Naive B cell (primary cell): Measurements from ENCODE around the gene ASB18. TPM values are rescaled to one million over a fixed set of nuclear protein-coding genes. Genes with fewer than 3 reads are reported as not detected.

Source experiments
- ATAC-seq, 2 donors: fragments of 150-1000 bp; cut with Tn5 transposase; 2 replicates each; pipeline ENCODE4 v1.10.0; 2021; ENCODE audit warnings: low read depth in 2 of 2, mild to moderate bottlenecking in 2 of 2, moderate library complexity in 2 of 2
- DNase-seq: peaks from one replicate; pipeline ENCODE4 v3.0.0; 2022
- H3K27ac Mint-ChIP-seq, 6 donors: one replicate each; pipeline ENCODE4 v1.8.0; 2020 to 2022; ENCODE audit warnings: mild to moderate bottlenecking in 6 of 6, mixed read lengths in 6 of 6, moderate library complexity in 5 of 6, inconsistent platforms in 2 of 6
- H3K27me3 Mint-ChIP-seq, 3 donors: one replicate each; pipeline ENCODE4 v1.8.0; 2021 to 2022; ENCODE audit warnings: mixed read lengths in 3 of 3, mild to moderate bottlenecking in 1 of 3
- H3K36me3 Mint-ChIP-seq, 2 donors: one replicate each; pipeline ENCODE4 v1.8.0; 2020 to 2022; ENCODE audit warnings: mixed read lengths in 2 of 2, inconsistent platforms in 1 of 2, mild to moderate bottlenecking in 1 of 2
- H3K4me1 Mint-ChIP-seq, 3 donors: one replicate each; pipeline ENCODE4 v1.8.0; 2020 to 2022; ENCODE audit warnings: mixed read lengths in 3 of 3, inconsistent platforms in 1 of 3, mild to moderate bottlenecking in 1 of 3, moderate library complexity in 1 of 3
- H3K4me3 Mint-ChIP-seq, 8 donors: one replicate each; pipeline ENCODE4 v1.8.0; 2020 to 2022; ENCODE audit warnings: mild to moderate bottlenecking in 8 of 8, mixed read lengths in 8 of 8, moderate library complexity in 8 of 8, inconsistent platforms in 2 of 8
- H3K9me3 Mint-ChIP-seq, 7 donors: one replicate each; pipeline ENCODE4 v1.8.0; 2020 to 2022; ENCODE audit warnings: mixed read lengths in 7 of 7, mild to moderate bottlenecking in 5 of 7, inconsistent platforms in 2 of 7, moderate library complexity in 1 of 7
- polyA plus RNA-seq, 6 donors: library from polyadenylated mRNA; unstranded; fragments of 300-500 nt; fragmentation: Illumina TruSeq; gene quantifications; one replicate each; pipeline ENCODE4 v1.2.3, GENCODE V29; 2021; ENCODE audit warnings: low read depth in 6 of 6

Gene ASB18
- polyA plus RNA-seq, 6 donors from 2014 or later: not detected

- Mint-ChIP-seq H3K27me3 (peaks cover 32 to 59% (median 55%) of the 10 kb centered on the region in 3 donors), H3K27ac (peak overlapping the region in 1 of 6 donors; percentile 51), H3K9me3 (no peaks in the 10 kb centered on the region), H3K4me3 (no peak overlapping the region), H3K36me3 (no peaks in the 10 kb centered on the region), H3K4me1 (peaks cover 0 to 15% (median 6%) of the 10 kb centered on the region in 3 donors)
- DNase-seq: no peak
- ATAC-seq: no peak
These were observed 100.6 kb downstream of the ASB18 start for GRCh38 chr2:236163471-236164200.

GRCh38 chr2:236162882-236163470 lies 101.2 kb downstream of the ASB18 start:
- Mint-ChIP-seq H3K4me3 (peak overlapping the region in 1 of 8 donors; percentile 44), H3K27ac (no peak overlapping the region), H3K4me1 (peaks cover 0 to 18% (median 6%) of the 10 kb centered on the region in 3 donors), H3K9me3 (peaks cover 0 to under 1% (median 0%) of the 10 kb centered on the region in 7 donors), H3K27me3 (peaks cover 32 to 66% (median 61%) of the 10 kb centered on the region in 3 donors), H3K36me3 (no peaks in the 10 kb centered on the region)
- no peak for DNase-seq
- ATAC-seq: no peak

GRCh38 chr2:236162031-236162845 lies 102.0 kb downstream of the ASB18 start:
- Mint-ChIP-seq H3K4me3 (peak overlapping the region in 2 of 8 donors; percentile 19 to 59), H3K27ac (peak overlapping the region in 1 of 6 donors; percentile 64), H3K36me3 (no peaks in the 10 kb centered on the region), H3K4me1 (peaks cover 0 to 18% (median 6%) of the 10 kb centered on the region in 3 donors), H3K27me3 (peaks cover 40 to 73% (median 69%) of the 10 kb centered on the region in 3 donors), H3K9me3 (peaks cover 0 to 2% (median 0%) of the 10 kb centered on the region in 7 donors)
- ATAC-seq: no peak
- no peak for DNase-seq

- ATAC-seq: no peak
- DNase-seq: no peak
- H3K4me1 Mint-ChIP-seq: peaks cover 0 to 14% (median 5%) of the 10 kb centered on the region in 3 donors
- peaks cover 40 to 73% (median 65%) of the 10 kb centered on the region in 3 donors for H3K27me3 Mint-ChIP-seq
- no peaks in the 10 kb centered on the region for H3K36me3 Mint-ChIP-seq
- peaks cover 0 to 2% (median 0%) of the 10 kb centered on the region in 7 donors for H3K9me3 Mint-ChIP-seq
- H3K27ac Mint-ChIP-seq: no peak overlapping the region
- no peak overlapping the region for H3K4me3 Mint-ChIP-seq
These were observed 102.7 kb downstream of the ASB18 start for GRCh38 chr2:236161531-236161930.

- no peak for ATAC-seq
- H3K4me3 Mint-ChIP-seq: no peak overlapping the region
- peaks cover 36 to 72% (median 60%) of the 10 kb centered on the region in 3 donors for H3K27me3 Mint-ChIP-seq
These were observed 103.1 kb downstream of the ASB18 start for GRCh38 chr2:236161082-236161462.

GRCh38 chr2:236160366-236161081 lies 103.7 kb downstream of the ASB18 start:
- no peaks in the 10 kb centered on the region for H3K36me3 Mint-ChIP-seq
- H3K27ac Mint-ChIP-seq: no peak overlapping the region
- H3K9me3 Mint-ChIP-seq: peaks cover 0 to 3% (median 0%) of the 10 kb centered on the region in 7 donors
- H3K27me3 Mint-ChIP-seq: peaks cover 35 to 67% (median 58%) of the 10 kb centered on the region in 3 donors
- no peak overlapping the region for H3K4me3 Mint-ChIP-seq
- H3K4me1 Mint-ChIP-seq: peaks cover 0 to 9% (median 0%) of the 10 kb centered on the region in 3 donors
- DNase-seq (no peak), ATAC-seq (no peak)

More at GRCh38 chr2:236161082-236161462, 103.1 kb downstream of the ASB18 start:
- Mint-ChIP-seq H3K9me3 (peaks cover 0 to 2% (median 0%) of the 10 kb centered on the region in 7 donors), H3K27ac (no peak overlapping the region), H3K36me3 (no peaks in the 10 kb centered on the region), H3K4me1 (peaks cover 0 to 9% (median under 1%) of the 10 kb centered on the region in 3 donors)
- no peak for DNase-seq

- Mint-ChIP-seq H3K27me3 (peaks cover 29 to 67% (median 63%) of the 10 kb centered on the region in 3 donors), H3K4me3 (no peak overlapping the region), H3K36me3 (no peaks in the 10 kb centered on the region), H3K27ac (no peak overlapping the region), H3K9me3 (peaks cover 0 to 3% (median 0%) of the 10 kb centered on the region in 7 donors), H3K4me1 (peaks cover 0 to 4% (median 0%) of the 10 kb centered on the region in 3 donors)
- DNase-seq (no peak), ATAC-seq (no peak)
These were observed 104.4 kb downstream of the ASB18 start for GRCh38 chr2:236159778-236160170.

- Mint-ChIP-seq H3K4me3 (peak overlapping the region in 1 of 8 donors; percentile 29), H3K27me3 (peaks cover 33 to 70% (median 69%) of the 10 kb centered on the region in 3 donors), H3K9me3 (peaks cover 2 to 9% (median 4%) of the 10 kb centered on the region in 7 donors), H3K36me3 (peaks cover 0 to 5% of the 10 kb centered on the region in 2 donors), H3K27ac (no peak overlapping the region), H3K4me1 (peaks cover 0 to 2% (median 0%) of the 10 kb centered on the region in 3 donors)
- ATAC-seq (no peak), DNase-seq (no peak)
These were observed 105.0 kb downstream of the ASB18 start for GRCh38 chr2:236158969-236159777.

- DNase-seq: no peak
- peaks cover 8 to 18% (median 10%) of the 10 kb centered on the region in 7 donors for H3K9me3 Mint-ChIP-seq
- no peak overlapping the region for H3K27ac Mint-ChIP-seq
- peaks cover 0 to 14% of the 10 kb centered on the region in 2 donors for H3K36me3 Mint-ChIP-seq
- H3K27me3 Mint-ChIP-seq: peaks cover 34 to 71% (median 69%) of the 10 kb centered on the region in 3 donors
- H3K4me1 Mint-ChIP-seq: peaks cover 0 to 2% (median 0%) of the 10 kb centered on the region in 3 donors
- no peak for ATAC-seq
- no peak overlapping the region for H3K4me3 Mint-ChIP-seq
These were observed 106.2 kb downstream of the ASB18 start for GRCh38 chr2:236157815-236158498.

GRCh38 chr2:236157366-236157765 lies 106.8 kb downstream of the ASB18 start:
- peaks cover 0 to 14% of the 10 kb centered on the region in 2 donors for H3K36me3 Mint-ChIP-seq
- ATAC-seq (no peak), DNase-seq (no peak)
- H3K27me3 Mint-ChIP-seq: peaks cover 29 to 66% (median 63%) of the 10 kb centered on the region in 3 donors
- H3K9me3 Mint-ChIP-seq: peaks cover 8 to 24% (median 16%) of the 10 kb centered on the region in 7 donors
- H3K4me1 Mint-ChIP-seq: peaks cover 0 to 2% (median 0%) of the 10 kb centered on the region in 3 donors
- H3K27ac Mint-ChIP-seq: no peak overlapping the region
- H3K4me3 Mint-ChIP-seq: no peak overlapping the region

- H3K27me3 Mint-ChIP-seq: peaks cover 27 to 61% (median 58%) of the 10 kb centered on the region in 3 donors
- no peak overlapping the region for H3K4me3 Mint-ChIP-seq
- H3K4me1 Mint-ChIP-seq: peaks cover 0 to 2% (median 0%) of the 10 kb centered on the region in 3 donors
- DNase-seq: no peak
- ATAC-seq: no peak
- peaks cover 0 to 14% of the 10 kb centered on the region in 2 donors for H3K36me3 Mint-ChIP-seq
- H3K9me3 Mint-ChIP-seq: peaks cover 8 to 27% (median 18%) of the 10 kb centered on the region in 7 donors
- no peak overlapping the region for H3K27ac Mint-ChIP-seq
These were observed 107.4 kb downstream of the ASB18 start for GRCh38 chr2:236156860-236157194.
